GM18909 (cell line): Measurements from ENCODE around the gene SLC6A5.
"Not testable (repeated sequence)": the region's sequence is repeated elsewhere in the genome, so short reads cannot be mapped to it uniquely, and the experiment has no call there.

ENCODE experiments used
- ATAC-seq: cut with Tn5 transposase; IDR thresholded peaks from one replicate; pipeline ENCODE4 v1.9.1; 2021; ENCODE audit warnings: mild to moderate bottlenecking; ENCODE audit not compliant: unreplicated experiment, poor library complexity

The SLC6A5 gene

GRCh38 chr11:20599221-20600019 lies at the start of gene SLC6A5:
TSS of gene SLC6A5 (plus strand) at chr11:20599608. CDS start at chr11:20599673, 65 bp downstream.
- no peak for ATAC-seq

- no peak for ATAC-seq
Observed at GRCh38 chr11:20551096-20551495, 48.3 kb upstream of the SLC6A5 start.

- no peak for ATAC-seq
Observed at GRCh38 chr11:20555783-20556182, 43.6 kb upstream of the SLC6A5 start.

- ATAC-seq = not testable (repeated sequence)
Observed at GRCh38 chr11:20556396-20556795, 43.0 kb upstream of the SLC6A5 start.

GRCh38 chr11:20558741-20559140 lies 40.7 kb upstream of the SLC6A5 start:
- ATAC-seq = no peak

- no peak for ATAC-seq
Observed at GRCh38 chr11:20559523-20560300, 39.7 kb upstream of the SLC6A5 start.

- no peak for ATAC-seq
Observed at GRCh38 chr11:20561915-20562314, 37.5 kb upstream of the SLC6A5 start.

- no peak for ATAC-seq
Observed at GRCh38 chr11:20563866-20564265, 35.5 kb upstream of the SLC6A5 start.

GRCh38 chr11:20564846-20565635 lies 34.4 kb upstream of the SLC6A5 start:
- ATAC-seq = no peak

- ATAC-seq = not testable (repeated sequence)
Observed at GRCh38 chr11:20566115-20566514, 33.3 kb upstream of the SLC6A5 start.

- ATAC-seq = no peak
Observed at GRCh38 chr11:20566591-20567434, 32.6 kb upstream of the SLC6A5 start.

- not testable (repeated sequence) for ATAC-seq
Observed at GRCh38 chr11:20579725-20580124, 19.7 kb upstream of the SLC6A5 start.

GRCh38 chr11:20583201-20583600 lies 16.2 kb upstream of the SLC6A5 start:
- ATAC-seq = no peak

- ATAC-seq = no peak
Observed at GRCh38 chr11:20584093-20584774, 15.2 kb upstream of the SLC6A5 start.

GRCh38 chr11:20589796-20590195 lies 9.6 kb upstream of the SLC6A5 start:
- no peak for ATAC-seq

GRCh38 chr11:20590381-20590780 lies 9.0 kb upstream of the SLC6A5 start:
- no peak for ATAC-seq

- no peak for ATAC-seq
Observed at GRCh38 chr11:20592741-20593140, 6.7 kb upstream of the SLC6A5 start.

GRCh38 chr11:20594274-20595061 lies 4.9 kb upstream of the SLC6A5 start:
- no peak for ATAC-seq
